AG04449 (cell line): ENCODE data around the gene CRADD.

Source experiments
- CTCF ChIA-PET: fragments of 350-600 bp; formaldehyde crosslinking; extraction: SDS; loops from one replicate; lab custom pipeline; 2021; ENCODE audit warnings: antibody characterized with exemption; lab: Yijun Ruan, JAX
- POLR2A ChIA-PET: fragments of 400-600, 350-600 bp; formaldehyde crosslinking; extraction: SDS; loops from one replicate; lab custom pipeline; 2020; ENCODE audit warnings: antibody characterized with exemption, inconsistent platforms; lab: Yijun Ruan, JAX
- DNase-seq: peaks from one replicate; pipeline ENCODE4 v3.0.0-alpha.2; 2010; ENCODE audit warnings: low read depth, low spot score
- H3K4me3 ChIP-seq: 2 replicates; pipeline ENCODE4 v1.5.1; 2011; ENCODE audit warnings: low read depth, mild to moderate bottlenecking, control low read depth, low read length
- TF ChIP-seq, protein P1 (sequence below): IDR thresholded peaks from one replicate; pipeline ENCODE4 v1.5.1; 2011; ENCODE audit warnings: mild to moderate bottlenecking, moderate library complexity, low read length, control low read depth, inconsistent platforms; ENCODE audit not compliant: insufficient read depth; ENCODE audit errors: missing control alignments

Gene CRADD

DNA sequence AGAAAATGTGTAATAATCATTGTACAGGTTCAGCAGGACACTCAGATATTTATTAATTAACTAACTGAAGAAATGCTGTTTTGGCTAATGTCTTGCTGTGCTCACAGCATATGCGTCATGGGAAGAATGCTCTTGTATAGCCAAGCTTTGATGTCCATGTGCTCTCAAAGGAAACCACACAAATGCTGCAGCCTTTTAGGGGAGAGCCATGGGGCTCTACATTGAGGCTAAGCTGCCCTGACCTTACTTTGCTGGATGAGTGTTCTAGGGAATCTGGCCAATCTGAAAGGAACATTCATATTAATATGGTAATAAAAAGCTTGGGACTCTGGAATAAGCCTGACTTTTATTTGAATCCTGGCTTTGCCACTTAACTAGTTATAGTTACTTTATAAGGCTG, 9.5 kb upstream of the CRADD start:
- no peak for DNase-seq
- TF ChIP-seq, protein P1, sequence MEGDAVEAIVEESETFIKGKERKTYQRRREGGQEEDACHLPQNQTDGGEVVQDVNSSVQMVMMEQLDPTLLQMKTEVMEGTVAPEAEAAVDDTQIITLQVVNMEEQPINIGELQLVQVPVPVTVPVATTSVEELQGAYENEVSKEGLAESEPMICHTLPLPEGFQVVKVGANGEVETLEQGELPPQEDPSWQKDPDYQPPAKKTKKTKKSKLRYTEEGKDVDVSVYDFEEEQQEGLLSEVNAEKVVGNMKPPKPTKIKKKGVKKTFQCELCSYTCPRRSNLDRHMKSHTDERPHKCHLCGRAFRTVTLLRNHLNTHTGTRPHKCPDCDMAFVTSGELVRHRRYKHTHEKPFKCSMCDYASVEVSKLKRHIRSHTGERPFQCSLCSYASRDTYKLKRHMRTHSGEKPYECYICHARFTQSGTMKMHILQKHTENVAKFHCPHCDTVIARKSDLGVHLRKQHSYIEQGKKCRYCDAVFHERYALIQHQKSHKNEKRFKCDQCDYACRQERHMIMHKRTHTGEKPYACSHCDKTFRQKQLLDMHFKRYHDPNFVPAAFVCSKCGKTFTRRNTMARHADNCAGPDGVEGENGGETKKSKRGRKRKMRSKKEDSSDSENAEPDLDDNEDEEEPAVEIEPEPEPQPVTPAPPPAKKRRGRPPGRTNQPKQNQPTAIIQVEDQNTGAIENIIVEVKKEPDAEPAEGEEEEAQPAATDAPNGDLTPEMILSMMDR: no peak
- no peak overlapping the region for H3K4me3 ChIP-seq
- ChIA-PET POLR2A (interaction anchor here (0.9 kb wide), 1 partner anchor 9 kb away, joined by 3 read pairs; the partner anchor contains the start of gene CRADD), CTCF (interaction anchor here (0.6 to 1.4 kb wide), 3 partner anchors 12 to 1563 kb away, joined by 3 to 4 read pairs (median 3); no protein-coding TSS in a partner anchor)

GRCh38 chr12:93668919-93669418, 8.2 kb upstream of the CRADD start:
- DNase-seq: no peak
- CTCF ChIA-PET: no interaction called here
- TF ChIP-seq, protein P1: no peak
- POLR2A ChIA-PET: no interaction called here
- H3K4me3 ChIP-seq: no peak overlapping the region

DNA sequence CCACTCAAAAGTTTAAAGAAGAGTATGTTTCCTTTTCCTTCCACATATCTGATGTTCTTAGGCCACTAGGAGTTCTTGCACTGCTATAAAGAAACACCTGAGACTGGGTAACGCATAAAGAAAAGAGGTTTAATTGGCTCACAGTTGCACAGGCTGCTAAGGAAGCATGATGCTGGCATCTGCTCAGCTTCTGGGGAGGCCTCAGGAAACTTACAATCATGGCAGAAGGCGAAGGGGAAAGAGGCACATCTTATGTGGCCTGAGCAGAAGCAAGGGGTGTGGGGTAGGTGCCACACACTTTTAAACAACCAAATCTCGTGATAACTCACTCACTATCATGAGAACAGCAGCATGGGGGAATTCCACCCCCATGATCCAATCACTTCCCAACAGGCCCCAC, 7.7 kb upstream of the CRADD start:
- CTCF ChIA-PET: no interaction called here
- DNase-seq: no peak

GRCh38 chr12:93670104-93670503, 7.1 kb upstream of the CRADD start:
- DNase-seq: no peak
- POLR2A ChIA-PET: no interaction called here
- TF ChIP-seq, protein P1: no peak
- CTCF ChIA-PET: no interaction called here
- no peak overlapping the region for H3K4me3 ChIP-seq

More for the DNA sequence above, 7.7 kb upstream of the CRADD start:
- TF ChIP-seq, protein P1: no peak
- POLR2A ChIA-PET: no interaction called here
- H3K4me3 ChIP-seq: no peak overlapping the region

- H3K4me3 ChIP-seq: no peak overlapping the region
- TF ChIP-seq, protein P1: no peak
- ChIA-PET POLR2A (no interaction called here), CTCF (interaction anchor here (1.0 kb wide), 1 partner anchor 168 kb away, joined by 4 read pairs; no protein-coding TSS in a partner anchor)
- DNase-seq: no peak
These were observed 6.1 kb upstream of the CRADD start for GRCh38 chr12:93671044-93671443.

GRCh38 chr12:93673084-93673483, 4.1 kb upstream of the CRADD start:
- DNase-seq: no peak
- no peak overlapping the region for H3K4me3 ChIP-seq
- CTCF ChIA-PET: no interaction called here
- POLR2A ChIA-PET: no interaction called here
- TF ChIP-seq, protein P1: no peak
